Measurements from ENCODE around the gene ATL3.
"Not testable (repeated sequence)": the region's sequence is repeated elsewhere in the genome, so short reads cannot be mapped to it uniquely, and the experiment has no call there.

ATL3 gene

DNA sequence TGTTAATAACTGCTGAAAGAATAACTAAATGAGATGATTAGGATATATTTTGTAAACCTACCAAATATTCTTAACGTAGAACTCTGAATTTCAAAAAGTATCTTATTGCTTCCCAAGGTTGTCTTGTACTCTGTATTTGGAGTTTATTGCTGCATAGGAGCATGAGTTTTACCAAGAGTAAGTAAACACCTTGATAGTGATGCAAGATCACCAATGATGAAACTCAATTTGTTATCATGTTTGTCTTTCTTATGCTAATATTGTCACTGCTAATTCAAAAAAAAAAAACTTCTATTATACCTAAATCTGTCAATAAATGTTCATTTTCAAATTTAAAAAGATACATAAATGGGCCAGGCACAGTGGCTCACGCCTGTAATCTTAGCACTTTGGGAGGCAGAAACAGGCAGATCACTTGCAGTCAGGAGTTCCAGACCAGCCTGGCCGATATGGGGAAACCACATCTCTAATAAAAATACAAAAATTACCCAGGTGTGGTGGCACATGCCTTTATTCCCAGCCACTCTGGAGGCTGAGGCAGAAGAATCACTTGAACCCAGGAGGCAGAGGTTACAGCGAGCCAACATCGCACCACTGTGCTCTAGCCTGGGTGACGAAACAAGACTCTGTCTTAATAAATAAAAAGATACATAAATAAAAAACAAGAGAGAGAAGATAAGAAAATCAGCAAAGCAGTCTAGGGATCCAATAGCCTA, 84.6 kb downstream of the ATL3 start:
- no peak for DNase-seq

DNA sequence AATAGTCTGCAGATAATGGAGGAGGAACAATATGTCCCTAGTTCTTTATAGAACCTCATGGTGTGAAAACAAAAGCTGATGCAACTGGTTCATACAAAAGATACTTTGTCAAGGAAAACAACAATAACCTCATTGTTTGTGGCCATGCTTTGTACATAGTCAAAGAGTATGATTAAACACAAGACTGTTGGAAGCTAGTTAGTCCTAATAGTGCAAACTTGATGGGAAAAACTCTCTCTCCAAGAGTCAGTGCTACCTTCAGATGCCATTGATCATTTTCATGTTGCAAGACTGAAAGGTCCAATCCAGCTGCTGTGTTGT, 87.9 kb downstream of the ATL3 start:
- DNase-seq = no peak

DNA sequence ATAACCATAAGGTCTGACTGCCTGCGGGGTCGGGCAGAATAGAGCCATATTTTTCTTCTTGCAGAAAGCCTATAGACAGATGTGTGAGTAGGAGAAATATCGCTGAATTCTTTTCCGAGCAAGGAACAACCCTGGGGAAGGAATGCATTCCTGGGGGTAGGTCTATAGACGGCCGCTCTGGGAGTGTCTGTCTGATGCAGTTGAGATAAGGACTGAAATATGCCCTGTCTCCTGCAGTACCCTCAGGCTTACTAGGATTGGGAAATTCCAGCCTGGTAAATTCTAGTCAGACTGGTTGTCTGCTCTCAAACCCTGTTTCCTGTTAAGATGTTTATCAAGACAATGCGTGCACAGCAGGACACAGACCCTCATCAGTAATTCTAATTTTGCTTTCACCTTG, 90.0 kb downstream of the ATL3 start:
- not testable (repeated sequence) for DNase-seq

GRCh38 chr11:63578882-63579281, 92.3 kb downstream of the ATL3 start:
- not testable (repeated sequence) for DNase-seq

GRCh38 chr11:63574856-63575602, 96.1 kb downstream of the ATL3 start:
- DNase-seq = no peak

Data from DMS53 (cell line).